ENCODE data around the gene DHRS13.
"Not testable (repeated sequence)": the region's sequence is repeated elsewhere in the genome, so short reads cannot be mapped to it uniquely, and the experiment has no call there.

The DHRS13 gene

GRCh38 chr17:28879886-28880571 lies 22.9 kb downstream of the DHRS13 start:
- no peak for DNase-seq

GRCh38 chr17:28878981-28879380 lies 23.9 kb downstream of the DHRS13 start:
- DNase-seq = no peak

- no peak for DNase-seq
These were observed 24.5 kb downstream of the DHRS13 start for GRCh38 chr17:28878158-28878910.

GRCh38 chr17:28877150-28877711 lies 25.6 kb downstream of the DHRS13 start:
- not testable (repeated sequence) for DNase-seq

GRCh38 chr17:28875848-28876550 lies 26.9 kb downstream of the DHRS13 start:
- DNase-seq = no peak

GRCh38 chr17:28874750-28875149 lies 28.1 kb downstream of the DHRS13 start:
- DNase-seq = no peak

- DNase-seq = no peak
These were observed 29.0 kb downstream of the DHRS13 start for GRCh38 chr17:28873839-28874238.

GRCh38 chr17:28871056-28871579 lies 31.8 kb downstream of the DHRS13 start:
- no peak for DNase-seq

GRCh38 chr17:28867276-28867675 lies 35.6 kb downstream of the DHRS13 start:
- DNase-seq = no peak

GRCh38 chr17:28865946-28866752 lies 36.7 kb downstream of the DHRS13 start:
- no peak for DNase-seq

GRCh38 chr17:28864991-28865849 lies 37.7 kb downstream of the DHRS13 start:
- DNase-seq = no peak

GRCh38 chr17:28863953-28864352 lies 38.9 kb downstream of the DHRS13 start:
- no peak for DNase-seq

GRCh38 chr17:28862561-28862960 lies 40.3 kb downstream of the DHRS13 start:
- DNase-seq = no peak

GRCh38 chr17:28861393-28862203 lies 41.3 kb downstream of the DHRS13 start:
- DNase-seq = no peak

GRCh38 chr17:28860363-28860808 lies 42.5 kb downstream of the DHRS13 start:
- DNase-seq = no peak

GRCh38 chr17:28858801-28859355 lies 44.0 kb downstream of the DHRS13 start:
- DNase-seq = no peak

GRCh38 chr17:28857905-28858800 lies 44.7 kb downstream of the DHRS13 start:
- no peak for DNase-seq

- no peak for DNase-seq
These were observed 46.8 kb downstream of the DHRS13 start for GRCh38 chr17:28856028-28856574.

- no peak for DNase-seq
These were observed 47.6 kb downstream of the DHRS13 start for GRCh38 chr17:28855336-28855679.

Data from NK-92 treated with Interleukin-12 subunit alpha and Interleukin-12 subunit beta, amount 100 ng/mL, for 24 hours (cell line).